Loucy (cell line): ENCODE measurements around the gene RANBP3L.

ENCODE experiments used
- EZH2phosphoT487 ChIP-seq: fragments of 200-600 bp; IDR thresholded peaks from 2 replicates; pipeline ENCODE4 v1.6.1; 2018; ENCODE audit warnings: antibody characterized with exemption, mild to moderate bottlenecking, moderate library complexity, borderline replicate concordance
- TF ChIP-seq, protein P1 (sequence below): fragments of 200-600 bp; sonication (generic); conservative IDR thresholded peaks from 2 replicates; pipeline ENCODE4 v1.5.1; 2014; ENCODE audit warnings: mild to moderate bottlenecking, antibody characterized with exemption, low read length

DNA sequence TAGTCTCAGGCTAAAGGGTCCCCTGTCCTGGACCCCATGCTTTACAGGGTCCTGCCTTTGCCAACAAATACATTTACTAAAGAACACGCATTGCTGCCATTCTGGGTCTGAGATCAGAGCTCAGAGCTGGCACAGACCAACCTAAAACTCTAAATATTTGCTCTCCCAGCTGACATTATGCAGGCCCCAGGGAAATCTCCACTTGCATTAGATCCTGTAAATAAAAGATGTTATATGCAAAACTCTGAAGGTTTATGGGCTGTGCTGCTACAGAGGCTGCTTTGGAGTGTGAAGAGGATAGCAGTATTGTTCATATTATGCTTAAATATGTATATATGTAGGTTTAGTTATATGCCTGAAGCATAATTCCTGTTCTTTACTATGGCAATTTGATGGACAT is 35.9 kb upstream of the RANBP3L start:
- TF ChIP-seq, protein P1, sequence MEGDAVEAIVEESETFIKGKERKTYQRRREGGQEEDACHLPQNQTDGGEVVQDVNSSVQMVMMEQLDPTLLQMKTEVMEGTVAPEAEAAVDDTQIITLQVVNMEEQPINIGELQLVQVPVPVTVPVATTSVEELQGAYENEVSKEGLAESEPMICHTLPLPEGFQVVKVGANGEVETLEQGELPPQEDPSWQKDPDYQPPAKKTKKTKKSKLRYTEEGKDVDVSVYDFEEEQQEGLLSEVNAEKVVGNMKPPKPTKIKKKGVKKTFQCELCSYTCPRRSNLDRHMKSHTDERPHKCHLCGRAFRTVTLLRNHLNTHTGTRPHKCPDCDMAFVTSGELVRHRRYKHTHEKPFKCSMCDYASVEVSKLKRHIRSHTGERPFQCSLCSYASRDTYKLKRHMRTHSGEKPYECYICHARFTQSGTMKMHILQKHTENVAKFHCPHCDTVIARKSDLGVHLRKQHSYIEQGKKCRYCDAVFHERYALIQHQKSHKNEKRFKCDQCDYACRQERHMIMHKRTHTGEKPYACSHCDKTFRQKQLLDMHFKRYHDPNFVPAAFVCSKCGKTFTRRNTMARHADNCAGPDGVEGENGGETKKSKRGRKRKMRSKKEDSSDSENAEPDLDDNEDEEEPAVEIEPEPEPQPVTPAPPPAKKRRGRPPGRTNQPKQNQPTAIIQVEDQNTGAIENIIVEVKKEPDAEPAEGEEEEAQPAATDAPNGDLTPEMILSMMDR = no peak
- no peak for TF ChIP-seq EZH2phosphoT487
